Neural progenitor cell (in vitro differentiated cells): ENCODE data around the gene LAMB1.

ENCODE experiments used
- EZH2phosphoT487 ChIP-seq: fragments of 200-600 bp; sonication (generic); IDR thresholded peaks from 2 replicates; pipeline ENCODE4 v1.6.1; 2017; ENCODE audit warnings: antibody characterized with exemption
- TF ChIP-seq, protein P1 (sequence below): fragments of 200-600 bp; sonication (generic); IDR thresholded peaks from 2 replicates; pipeline ENCODE4 v1.5.1; 2017; ENCODE audit warnings: antibody characterized with exemption, mild to moderate bottlenecking

DNA sequence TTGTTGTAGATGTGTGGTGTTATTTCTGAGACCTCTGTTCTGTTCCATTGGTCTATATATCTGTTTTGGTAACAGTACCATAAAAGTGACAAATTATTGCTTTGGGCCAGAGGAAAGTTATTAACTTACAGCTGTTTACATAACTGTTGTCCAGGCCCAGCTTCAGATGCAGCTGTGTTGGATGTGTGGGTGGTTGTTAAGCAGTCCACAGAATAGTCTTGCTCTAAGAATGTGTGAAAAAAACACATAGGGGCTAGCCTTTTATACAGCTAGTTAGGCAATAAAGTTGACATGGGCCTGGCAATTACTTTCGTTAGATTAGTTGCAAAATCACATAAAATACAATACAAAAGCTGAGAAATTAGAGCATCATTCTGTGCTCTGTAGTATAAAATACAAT lies 80.1 kb downstream of the LAMB1 start:
- TF ChIP-seq, protein P1, sequence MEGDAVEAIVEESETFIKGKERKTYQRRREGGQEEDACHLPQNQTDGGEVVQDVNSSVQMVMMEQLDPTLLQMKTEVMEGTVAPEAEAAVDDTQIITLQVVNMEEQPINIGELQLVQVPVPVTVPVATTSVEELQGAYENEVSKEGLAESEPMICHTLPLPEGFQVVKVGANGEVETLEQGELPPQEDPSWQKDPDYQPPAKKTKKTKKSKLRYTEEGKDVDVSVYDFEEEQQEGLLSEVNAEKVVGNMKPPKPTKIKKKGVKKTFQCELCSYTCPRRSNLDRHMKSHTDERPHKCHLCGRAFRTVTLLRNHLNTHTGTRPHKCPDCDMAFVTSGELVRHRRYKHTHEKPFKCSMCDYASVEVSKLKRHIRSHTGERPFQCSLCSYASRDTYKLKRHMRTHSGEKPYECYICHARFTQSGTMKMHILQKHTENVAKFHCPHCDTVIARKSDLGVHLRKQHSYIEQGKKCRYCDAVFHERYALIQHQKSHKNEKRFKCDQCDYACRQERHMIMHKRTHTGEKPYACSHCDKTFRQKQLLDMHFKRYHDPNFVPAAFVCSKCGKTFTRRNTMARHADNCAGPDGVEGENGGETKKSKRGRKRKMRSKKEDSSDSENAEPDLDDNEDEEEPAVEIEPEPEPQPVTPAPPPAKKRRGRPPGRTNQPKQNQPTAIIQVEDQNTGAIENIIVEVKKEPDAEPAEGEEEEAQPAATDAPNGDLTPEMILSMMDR, result no peak
- no peak for TF ChIP-seq EZH2phosphoT487
